ENCODE data around the gene NXF3. TPM values are rescaled to one million over a fixed set of nuclear protein-coding genes. Genes with fewer than 3 reads are reported as not detected.

The NXF3 gene
- total RNA-seq, 1 experiment from 2014 or later, result not detected

GRCh38 chrX:103098488-103098887 lies 5.5 kb upstream of the NXF3 start:
- ChIA-PET CTCF (no interaction called here), POLR2A (ENCODE audit: low non-redundant PET) (no interaction called here)
- no peak for TF ChIP-seq EZH2 (IDR thresholded peaks at IDR 0.05; ENCODE audit: borderline replicate concordance, low read depth, low read length, poor library complexity, severe bottlenecking)
- TF ChIP-seq, protein P1, sequence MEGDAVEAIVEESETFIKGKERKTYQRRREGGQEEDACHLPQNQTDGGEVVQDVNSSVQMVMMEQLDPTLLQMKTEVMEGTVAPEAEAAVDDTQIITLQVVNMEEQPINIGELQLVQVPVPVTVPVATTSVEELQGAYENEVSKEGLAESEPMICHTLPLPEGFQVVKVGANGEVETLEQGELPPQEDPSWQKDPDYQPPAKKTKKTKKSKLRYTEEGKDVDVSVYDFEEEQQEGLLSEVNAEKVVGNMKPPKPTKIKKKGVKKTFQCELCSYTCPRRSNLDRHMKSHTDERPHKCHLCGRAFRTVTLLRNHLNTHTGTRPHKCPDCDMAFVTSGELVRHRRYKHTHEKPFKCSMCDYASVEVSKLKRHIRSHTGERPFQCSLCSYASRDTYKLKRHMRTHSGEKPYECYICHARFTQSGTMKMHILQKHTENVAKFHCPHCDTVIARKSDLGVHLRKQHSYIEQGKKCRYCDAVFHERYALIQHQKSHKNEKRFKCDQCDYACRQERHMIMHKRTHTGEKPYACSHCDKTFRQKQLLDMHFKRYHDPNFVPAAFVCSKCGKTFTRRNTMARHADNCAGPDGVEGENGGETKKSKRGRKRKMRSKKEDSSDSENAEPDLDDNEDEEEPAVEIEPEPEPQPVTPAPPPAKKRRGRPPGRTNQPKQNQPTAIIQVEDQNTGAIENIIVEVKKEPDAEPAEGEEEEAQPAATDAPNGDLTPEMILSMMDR (conservative IDR thresholded peaks at IDR 0.05; ENCODE audit: low read depth, low read length), result no peak
- Histone ChIP-seq H3K4me3 (ENCODE audit: low read depth, low read length, poor library complexity, severe bottlenecking) (no peak overlapping the region), H3K27ac (ENCODE audit: low read depth, low read length, poor library complexity, severe bottlenecking) (no peak overlapping the region), H3K4me1 (ENCODE audit: insufficient read depth, low read length, poor library complexity, severe bottlenecking) (peaks cover 26% of the 10 kb centered on the region), H3K27me3 (replicated peaks; ENCODE audit: insufficient read depth, low read depth, low read length, poor library complexity) (no peaks in the 10 kb centered on the region), H3K9me3 (ENCODE audit: low read depth, low read length, poor library complexity, severe bottlenecking) (no peaks in the 10 kb centered on the region), H3K36me3 (ENCODE audit: insufficient read depth, low read length, poor library complexity, severe bottlenecking) (no peaks in the 10 kb centered on the region)
- no TSS peak for BruUV-seq (replicated peaks)
- intact Hi-C loops (cut with micrococcal nuclease; ENCODE audit: unreplicated experiment), result no loop called here
- DNase-seq (ENCODE audit: low spot score), result no peak

GRCh38 chrX:103081051-103081450 lies 11.9 kb downstream of the NXF3 start:
- CTCF ChIA-PET, result no interaction called here
- Histone ChIP-seq H3K4me1 (ENCODE audit: insufficient read depth, low read length, poor library complexity, severe bottlenecking) (no peaks in the 10 kb centered on the region), H3K4me3 (ENCODE audit: low read depth, low read length, poor library complexity, severe bottlenecking) (no peak overlapping the region), H3K36me3 (ENCODE audit: insufficient read depth, low read length, poor library complexity, severe bottlenecking) (no peaks in the 10 kb centered on the region), H3K27ac (ENCODE audit: low read depth, low read length, poor library complexity, severe bottlenecking) (no peak overlapping the region), H3K9me3 (ENCODE audit: low read depth, low read length, poor library complexity, severe bottlenecking) (no peaks in the 10 kb centered on the region), H3K27me3 (replicated peaks; ENCODE audit: insufficient read depth, low read depth, low read length, poor library complexity) (no peaks in the 10 kb centered on the region)
- TF ChIP-seq, protein P1 (conservative IDR thresholded peaks at IDR 0.05; ENCODE audit: low read depth, low read length), result no peak
- no peak for TF ChIP-seq EZH2 (IDR thresholded peaks at IDR 0.05; ENCODE audit: borderline replicate concordance, low read depth, low read length, poor library complexity, severe bottlenecking)
- POLR2A ChIA-PET (ENCODE audit: low non-redundant PET), result no interaction called here
- intact Hi-C loops (cut with micrococcal nuclease; ENCODE audit: unreplicated experiment), result no loop called here
- DNase-seq (ENCODE audit: low spot score), result no peak
- BruUV-seq (replicated peaks), result no TSS peak

DNA sequence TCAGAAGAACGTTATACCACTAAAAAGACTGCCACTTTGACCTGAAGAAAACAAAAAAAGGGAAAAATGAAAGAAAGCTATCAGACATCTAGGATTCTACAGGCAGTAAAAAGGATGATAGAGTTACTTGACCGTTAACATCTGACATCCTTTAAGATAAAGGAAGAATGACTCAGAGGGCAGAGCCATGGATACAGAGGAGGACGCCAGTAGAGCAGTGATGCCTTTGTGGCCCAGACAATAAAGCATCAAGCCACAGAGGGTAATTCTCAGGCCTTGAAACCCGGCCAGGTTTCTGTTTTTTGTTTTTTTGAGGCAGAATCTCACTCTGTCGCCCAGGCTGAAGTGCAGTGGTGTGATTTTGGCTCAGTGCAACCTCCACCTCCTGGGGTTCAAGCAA lies 19.5 kb downstream of the NXF3 start:
- Histone ChIP-seq H3K9me3 (ENCODE audit: low read depth, low read length, poor library complexity, severe bottlenecking) (no peaks in the 10 kb centered on the region), H3K4me1 (ENCODE audit: insufficient read depth, low read length, poor library complexity, severe bottlenecking) (no peaks in the 10 kb centered on the region), H3K4me3 (ENCODE audit: low read depth, low read length, poor library complexity, severe bottlenecking) (no peak overlapping the region), H3K27ac (ENCODE audit: low read depth, low read length, poor library complexity, severe bottlenecking) (no peak overlapping the region), H3K36me3 (ENCODE audit: insufficient read depth, low read length, poor library complexity, severe bottlenecking) (no peaks in the 10 kb centered on the region), H3K27me3 (replicated peaks; ENCODE audit: insufficient read depth, low read depth, low read length, poor library complexity) (no peaks in the 10 kb centered on the region)
- no peak for TF ChIP-seq EZH2 (IDR thresholded peaks at IDR 0.05; ENCODE audit: borderline replicate concordance, low read depth, low read length, poor library complexity, severe bottlenecking)
- TF ChIP-seq, protein P1 (conservative IDR thresholded peaks at IDR 0.05; ENCODE audit: low read depth, low read length), result no peak
- CTCF ChIA-PET, result no interaction called here
- intact Hi-C loops (cut with micrococcal nuclease; ENCODE audit: unreplicated experiment), result no loop called here
- no peak for DNase-seq (ENCODE audit: low spot score)
- BruUV-seq (replicated peaks), result no TSS peak
- POLR2A ChIA-PET (ENCODE audit: low non-redundant PET), result no interaction called here
